HepG2 (cell line): ENCODE results near the gene HSPA13. TPM values are rescaled to one million over a fixed set of nuclear protein-coding genes. Genes with fewer than 3 reads are reported as not detected.

ENCODE experiments used
- ADNP ChIP-seq: sonication (generic); formaldehyde crosslinking; IDR thresholded peaks from 2 replicates; pipeline ENCODE4 v1.4.0; 2020; ENCODE audit warnings: missing genetic modification reagents
- ARID3A ChIP-seq: IDR thresholded peaks from 2 replicates; pipeline ENCODE4 v1.6.1; 2012; ENCODE audit warnings: low read depth, low read length, improper control_type of control experiment
- BRCA1 ChIP-seq: sonication (generic); formaldehyde crosslinking; IDR thresholded peaks from 2 replicates; pipeline ENCODE4 v1.4.0; 2020; ENCODE audit warnings: missing genetic modification reagents
- FOXJ3 ChIP-seq: sonication (generic); formaldehyde crosslinking; IDR thresholded peaks from 2 replicates; pipeline ENCODE4 v1.4.0; 2020; ENCODE audit warnings: missing genetic modification reagents, mild to moderate bottlenecking, borderline replicate concordance
- GTF2F1 ChIP-seq: fragments of 150-350 bp; IDR thresholded peaks from 2 replicates; pipeline ENCODE4 v1.6.1; 2014; ENCODE audit warnings: low read length
- KLF9 ChIP-seq: IDR thresholded peaks from 2 replicates; pipeline ENCODE4 v1.6.1; 2016; ENCODE audit warnings: low read depth
- MATR3 ChIP-seq: sonication (generic); formaldehyde crosslinking; IDR thresholded peaks from 2 replicates; pipeline ENCODE4 v1.4.0; 2020; ENCODE audit warnings: missing genetic modification reagents
- MAZ ChIP-seq, 2 experiments: sonication (generic) in 1 of 2; formaldehyde crosslinking in 1 of 2; IDR thresholded peaks; 2 replicates each; pipeline versions ENCODE4 v1.5.0 to v1.6.1; 2012 to 2020; ENCODE audit warnings: low read depth in 2 of 2, mild to moderate bottlenecking in 2 of 2, borderline replicate concordance in 1 of 2, improper control_type of control experiment in 1 of 2, low read length in 1 of 2, missing genetic modification reagents in 1 of 2, moderate library complexity in 1 of 2
- MEIS1 ChIP-seq: sonication (generic); formaldehyde crosslinking; IDR thresholded peaks from 2 replicates; pipeline ENCODE4 v1.9.0; 2021; ENCODE audit warnings: mild to moderate bottlenecking, missing genetic modification reagents, moderate library complexity, borderline replicate concordance
- RNF2 ChIP-seq: fragments of 450-650 bp; conservative IDR thresholded peaks from 2 replicates; pipeline ENCODE4 v1.6.1; 2016; ENCODE audit warnings: low read depth
- U2AF1 ChIP-seq: fragments of 200-400 bp; formaldehyde crosslinking; optimal IDR thresholded peaks from 2 replicates; pipeline ENCODE3; 2017; ENCODE audit warnings: mild to moderate bottlenecking, low read depth, low read length
- ZNF407 ChIP-seq: sonication (generic); formaldehyde crosslinking; IDR thresholded peaks from one replicate; pipeline ENCODE4 v1.5.1; 2020; ENCODE audit warnings: mild to moderate bottlenecking, missing genetic modification reagents; ENCODE audit errors: not compliant biosample characterization
- ZNF556 ChIP-seq: sonication (generic); formaldehyde crosslinking; IDR thresholded peaks from 2 replicates; pipeline ENCODE4 v1.4.0; 2020; ENCODE audit warnings: mild to moderate bottlenecking, missing genetic modification reagents, borderline replicate concordance
- ZNF572 ChIP-seq: sonication (generic); formaldehyde crosslinking; IDR thresholded peaks from 2 replicates; pipeline ENCODE4 v1.5.1; 2020; ENCODE audit warnings: mild to moderate bottlenecking, missing genetic modification reagents
- ZNF768 ChIP-seq: sonication (generic); formaldehyde crosslinking; IDR thresholded peaks from 2 replicates; pipeline ENCODE4 v1.4.0; 2020; ENCODE audit warnings: missing genetic modification reagents
- ZSCAN30 ChIP-seq: sonication (generic); formaldehyde crosslinking; IDR thresholded peaks from 2 replicates; pipeline ENCODE4 v1.5.0; 2020; ENCODE audit warnings: mild to moderate bottlenecking, missing genetic modification reagents
- ZSCAN5A ChIP-seq: sonication (generic); formaldehyde crosslinking; IDR thresholded peaks from 2 replicates; pipeline ENCODE4 v1.8.0; 2022; ENCODE audit warnings: mild to moderate bottlenecking, missing genetic modification reagents, borderline replicate concordance
- ZZZ3 ChIP-seq: sonication (generic); formaldehyde crosslinking; IDR thresholded peaks from 2 replicates; pipeline ENCODE4 v1.4.0; 2020; ENCODE audit warnings: missing genetic modification reagents, mild to moderate bottlenecking, borderline replicate concordance
- polyA plus RNA-seq, 8 experiments: library from polyadenylated mRNA; depleted of rRNA in 3 of 8; stranded (reverse) in 7 of 8; unstranded in 1 of 8; fragments of >200 nt; fragmentation: Illumina TruSeq in 4 of 8; extraction: Trizol in 4 of 8; gene quantifications; 2 replicates each; pipeline versions ENCODE4 v1.2.1 to v1.2.3, GENCODE V29; 2011 to 2016; ENCODE audit warnings: low read depth in 4 of 8, missing spikeins in 1 of 8, mixed read lengths in 1 of 8; ENCODE audit not compliant: insufficient read depth in 1 of 8
- total RNA-seq, 5 experiments: library from RNA; depleted of rRNA; stranded (reverse); fragments of >200 nt; fragmentation: Illumina TruSeq; extraction: Trizol; gene quantifications; 2 replicates each; pipeline ENCODE4 v1.2.3, GENCODE V29; 2016; ENCODE audit warnings: low read depth in 1 of 5

The HSPA13 gene
- total and polyA plus RNA-seq, 2 of the 13 experiments (the other 11 are each of a cell fraction or from before 2014, with no cell fraction given) = 21.2 to 28.4 TPM

GRCh38 chr21:14382835-14383595, at the start of gene HSPA13 (continued):
- TF ChIP-seq ZNF407 (CRISPR knock-in tag) (no peak), MATR3 (no peak), ARID3A (0 out of 2 replicates have a peak, but pooled peaks have one; percentile 8), RNF2 (no peak), MAZ (IDR thresholded peaks at IDR 0.05; ENCODE audit: borderline replicate concordance, low read depth, low read length) (peak; percentile 82), MAZ (CRISPR knock-in tag; IDR thresholded peaks at IDR 0.05; ENCODE audit: low read depth) (0 out of 2 replicates have a peak, but pooled peaks have one; percentile 42), MEIS1 (CRISPR knock-in tag) (no peak; the same call in 1 of the 2 replicates), U2AF1 (peak; percentile 17), ZNF768 (CRISPR knock-in tag) (no peak; the same call in 1 of the 2 replicates), ZNF556 (CRISPR knock-in tag) (no peak), ZSCAN30 (CRISPR knock-in tag) (no peak), FOXJ3 (0 out of 2 replicates have a peak, but pooled peaks have one; percentile 20), KLF9 (CRISPR knock-in tag) (no peak), ADNP (CRISPR knock-in tag) (no peak), ZZZ3 (no peak), ZNF572 (CRISPR knock-in tag) (no peak), BRCA1 (no peak), ZSCAN5A (CRISPR knock-in tag) (no peak), GTF2F1 (no peak)
